Mesendoderm (in vitro differentiated cells): ENCODE measurements around the gene RTBDN.
A peak's percentile ranks its signal among the peaks of the same experiment; 100 is the strongest.

ENCODE experiments used
- DNase-seq: peaks from one replicate; pipeline ENCODE4 v3.0.0; 2013
- H2AK5ac ChIP-seq: 2 replicates; pipeline ENCODE4 v1.6.1; 2013; ENCODE audit warnings: low read length, inconsistent platforms
- H2BK120ac ChIP-seq: 2 replicates; pipeline ENCODE4 v1.6.1; 2013; ENCODE audit warnings: low read depth, mild to moderate bottlenecking, low read length, moderate library complexity, mixed read lengths
- H2BK15ac ChIP-seq: replicated peaks from 2 replicates; pipeline ENCODE4 v1.6.1; 2013; ENCODE audit warnings: low read depth, mild to moderate bottlenecking, moderate library complexity
- H2BK5ac ChIP-seq: 2 replicates; pipeline ENCODE4 v1.6.1; 2013; ENCODE audit warnings: low read length, inconsistent platforms
- H3K18ac ChIP-seq: 2 replicates; pipeline ENCODE4 v1.6.1; 2013; ENCODE audit warnings: mild to moderate bottlenecking, low read length, mixed read lengths
- H3K23ac ChIP-seq: one replicate; pipeline ENCODE4 v1.6.1; 2013; ENCODE audit warnings: low read length
- H3K27ac ChIP-seq: 2 replicates; pipeline ENCODE4 v1.5.1; 2013; ENCODE audit warnings: low read depth, mild to moderate bottlenecking, inconsistent platforms, low read length, moderate library complexity
- H3K27me3 ChIP-seq: 2 replicates; pipeline ENCODE4 v1.6.1; 2013; ENCODE audit warnings: low read length, control low read depth, mild to moderate bottlenecking, inconsistent platforms; ENCODE audit not compliant: insufficient read depth, poor library complexity
- H3K36me3 ChIP-seq: 2 replicates; pipeline ENCODE4 v1.6.1; 2013; ENCODE audit warnings: low read length, inconsistent platforms; ENCODE audit not compliant: control insufficient read depth, insufficient read depth
- H3K4ac ChIP-seq: one replicate; pipeline ENCODE4 v1.6.1; 2013; ENCODE audit warnings: low read depth, mild to moderate bottlenecking, low read length, moderate library complexity
- H3K4me1 ChIP-seq: 2 replicates; pipeline ENCODE4 v1.6.1; 2013; ENCODE audit warnings: low read depth, low read length, inconsistent platforms; ENCODE audit not compliant: control insufficient read depth
- H3K4me2 ChIP-seq: 2 replicates; pipeline ENCODE4 v1.6.1; 2013; ENCODE audit warnings: low read length
- H3K4me3 ChIP-seq: 2 replicates; pipeline ENCODE4 v1.5.1; 2013; ENCODE audit warnings: mild to moderate bottlenecking, low read length
- H3K56ac ChIP-seq: one replicate; pipeline ENCODE4 v1.6.1; 2013; ENCODE audit warnings: low read length
- H3K79me1 ChIP-seq: 2 replicates; pipeline ENCODE4 v1.6.1; 2013; ENCODE audit warnings: low read length, inconsistent platforms
- H3K79me2 ChIP-seq: 2 replicates; pipeline ENCODE4 v1.6.1; 2013; ENCODE audit warnings: mild to moderate bottlenecking, low read length; ENCODE audit not compliant: control insufficient read depth, insufficient read depth
- H3K9ac ChIP-seq: 2 replicates; pipeline ENCODE4 v1.6.1; 2013; ENCODE audit warnings: low read length, inconsistent platforms
- H4K5ac ChIP-seq: one replicate; pipeline ENCODE4 v1.6.1; 2013; ENCODE audit warnings: low read length
- H4K8ac ChIP-seq: one replicate; pipeline ENCODE4 v1.6.1; 2013; ENCODE audit warnings: low read depth, mild to moderate bottlenecking, control low read depth, low read length, moderate library complexity
- WGBS: extraction: QIAGEN DNeasy Blood & Tissue Kit; methylation state at CpG from one replicate; pipeline ENCODE4 v1.1.7; 2013; ENCODE audit warnings: low lambda C conversion rate, missing lambda C conversion rate; ENCODE audit not compliant: insufficient coverage; ENCODE audit errors: extremely low coverage; 5-methylcytosine and 5-hydroxymethylcytosine counted together

The RTBDN gene

GRCh38 chr19:12833738-12834565 is 427 bp downstream of the RTBDN start:
- Histone ChIP-seq H2BK120ac (no peak overlapping the region), H2BK5ac (no peak overlapping the region), H3K27ac (no peak overlapping the region), H3K4me1 (no peaks in the 10 kb centered on the region), H3K4ac (no peak overlapping the region), H3K27me3 (no peaks in the 10 kb centered on the region), H3K79me2 (no peaks in the 10 kb centered on the region), H2BK15ac (no peak overlapping the region), H3K4me3 (peak overlapping the region; percentile 49), H4K8ac (no peak overlapping the region), H3K36me3 (no peaks in the 10 kb centered on the region), H3K4me2 (peak overlapping the region; percentile 58), H3K23ac (no peak overlapping the region), H3K9ac (peak overlapping the region; percentile 70), H2AK5ac (no peak overlapping the region), H3K79me1 (no peaks in the 10 kb centered on the region), H3K18ac (peak overlapping the region; percentile 54), H4K5ac (no peak overlapping the region), H3K56ac (peak overlapping the region; percentile 88)
- peak; percentile 62 for DNase-seq
- WGBS: no CpG with 5 or more reads among the region's 87 CpGs

- H3K79me2 ChIP-seq: no peaks in the 10 kb centered on the region
- no peak overlapping the region for H3K27ac ChIP-seq
- no peak overlapping the region for H3K4ac ChIP-seq
- WGBS: no CpG with 5 or more reads among the region's 5 CpGs
- no peak overlapping the region for H4K8ac ChIP-seq
- no peak overlapping the region for H4K5ac ChIP-seq
- H3K79me1 ChIP-seq: no peaks in the 10 kb centered on the region
- H3K9ac ChIP-seq: no peak overlapping the region
- no peak overlapping the region for H3K23ac ChIP-seq
- H2BK120ac ChIP-seq: no peak overlapping the region
- no peaks in the 10 kb centered on the region for H3K27me3 ChIP-seq
- no peak overlapping the region for H3K4me3 ChIP-seq
- H2BK15ac ChIP-seq: no peak overlapping the region
- no peaks in the 10 kb centered on the region for H3K36me3 ChIP-seq
- H3K4me2 ChIP-seq: no peak overlapping the region
- no peaks in the 10 kb centered on the region for H3K4me1 ChIP-seq
- H2AK5ac ChIP-seq: no peak overlapping the region
- DNase-seq: no peak
- no peak overlapping the region for H3K56ac ChIP-seq
- no peak overlapping the region for H3K18ac ChIP-seq
- H2BK5ac ChIP-seq: no peak overlapping the region
These were observed 1.0 kb downstream of the RTBDN start for GRCh38 chr19:12833418-12833737.

- Histone ChIP-seq H3K4ac (no peak overlapping the region), H3K27me3 (no peaks in the 10 kb centered on the region), H3K56ac (peak overlapping the region; percentile 75), H2AK5ac (no peak overlapping the region), H3K4me2 (peak overlapping the region; percentile 61), H2BK120ac (no peak overlapping the region), H3K79me2 (no peaks in the 10 kb centered on the region), H4K8ac (no peak overlapping the region), H3K79me1 (no peaks in the 10 kb centered on the region), H4K5ac (no peak overlapping the region), H3K27ac (no peak overlapping the region), H2BK15ac (no peak overlapping the region), H3K36me3 (no peaks in the 10 kb centered on the region), H3K4me1 (no peaks in the 10 kb centered on the region), H3K4me3 (no peak overlapping the region), H3K18ac (no peak overlapping the region), H2BK5ac (no peak overlapping the region), H3K9ac (peak overlapping the region; percentile 69), H3K23ac (peak overlapping the region; percentile 81)
- peak; percentile 63 for DNase-seq
- WGBS: no CpG with 5 or more reads among the region's 23 CpGs
These were observed 5.9 kb downstream of the RTBDN start for GRCh38 chr19:12828494-12828893.

- no peak overlapping the region for H4K8ac ChIP-seq
- H3K4me2 ChIP-seq: peak overlapping the region; percentile 87
- H2BK5ac ChIP-seq: no peak overlapping the region
- H2BK120ac ChIP-seq: no peak overlapping the region
- no peaks in the 10 kb centered on the region for H3K79me1 ChIP-seq
- peak overlapping the region; percentile 63 for H3K9ac ChIP-seq
- no peak overlapping the region for H3K18ac ChIP-seq
- no CpG with 5 or more reads among the region's 46 CpGs for WGBS
- no peaks in the 10 kb centered on the region for H3K27me3 ChIP-seq
- H3K36me3 ChIP-seq: no peaks in the 10 kb centered on the region
- no peak overlapping the region for H3K4ac ChIP-seq
- peak; percentile 91 for DNase-seq
- no peak overlapping the region for H2AK5ac ChIP-seq
- no peak overlapping the region for H4K5ac ChIP-seq
- no peaks in the 10 kb centered on the region for H3K79me2 ChIP-seq
- H3K56ac ChIP-seq: peak overlapping the region; percentile 86
- H3K27ac ChIP-seq: no peak overlapping the region
- H3K23ac ChIP-seq: no peak overlapping the region
- peak overlapping the region; percentile 27 for H3K4me3 ChIP-seq
- H2BK15ac ChIP-seq: no peak overlapping the region
- H3K4me1 ChIP-seq: no peaks in the 10 kb centered on the region
These were observed 8.9 kb downstream of the RTBDN start for GRCh38 chr19:12825254-12826131.

GRCh38 chr19:12821761-12822160 is 12.6 kb downstream of the RTBDN start:
- H3K4me1 ChIP-seq: no peaks in the 10 kb centered on the region
- no peak overlapping the region for H2BK15ac ChIP-seq
- H3K23ac ChIP-seq: no peak overlapping the region
- H3K36me3 ChIP-seq: no peaks in the 10 kb centered on the region
- H3K27ac ChIP-seq: no peak overlapping the region
- H3K79me1 ChIP-seq: no peaks in the 10 kb centered on the region
- H3K56ac ChIP-seq: no peak overlapping the region
- no peak overlapping the region for H3K4me3 ChIP-seq
- no peak overlapping the region for H3K4ac ChIP-seq
- no peak overlapping the region for H2BK5ac ChIP-seq
- no peak overlapping the region for H4K5ac ChIP-seq
- DNase-seq: no peak
- no peak overlapping the region for H3K4me2 ChIP-seq
- H4K8ac ChIP-seq: no peak overlapping the region
- H3K27me3 ChIP-seq: no peaks in the 10 kb centered on the region
- no peak overlapping the region for H2BK120ac ChIP-seq
- no peak overlapping the region for H2AK5ac ChIP-seq
- no peak overlapping the region for H3K18ac ChIP-seq
- no CpG with 5 or more reads among the region's 2 CpGs for WGBS
- no peaks in the 10 kb centered on the region for H3K79me2 ChIP-seq
- no peak overlapping the region for H3K9ac ChIP-seq
